Measurements from ENCODE around the gene MAPK7.

Gene MAPK7

GRCh38 chr17:19381741-19382444, 3.6 kb downstream of the MAPK7 start:
- DNase-seq, result no peak

- no peak for DNase-seq
Measured at GRCh38 chr17:19382531-19383444, 4.5 kb downstream of the MAPK7 start.

- no peak for DNase-seq
Measured at GRCh38 chr17:19383681-19384470, 5.6 kb downstream of the MAPK7 start.

GRCh38 chr17:19384723-19385391, 6.6 kb downstream of the MAPK7 start:
- DNase-seq, result peak; percentile 97

GRCh38 chr17:19385521-19385983, 7.3 kb downstream of the MAPK7 start:
- DNase-seq, result no peak

- DNase-seq, result no peak
Measured at GRCh38 chr17:19386051-19386929, 8.0 kb downstream of the MAPK7 start.

- DNase-seq, result peak; percentile 99
Measured at GRCh38 chr17:19386974-19387920, 8.9 kb downstream of the MAPK7 start, which contains the start of gene MFAP4. MFAP4 (minus strand) TSS chr17:19387190; CDS start chr17:19387155, 35 bp downstream.

- peak; percentile 71 for DNase-seq
Measured at GRCh38 chr17:19387921-19388521, 9.7 kb downstream of the MAPK7 start.

GRCh38 chr17:19388791-19389785, 10.8 kb downstream of the MAPK7 start:
- DNase-seq, result no peak

- no peak for DNase-seq
Measured at GRCh38 chr17:19390951-19391350, 12.7 kb downstream of the MAPK7 start.

GRCh38 chr17:19391432-19391831, 13.1 kb downstream of the MAPK7 start:
- no peak for DNase-seq

GRCh38 chr17:19392303-19392702, 14.0 kb downstream of the MAPK7 start:
- no peak for DNase-seq

GRCh38 chr17:19397556-19398041, 19.3 kb downstream of the MAPK7 start:
- no peak for DNase-seq

- no peak for DNase-seq
Measured at GRCh38 chr17:19398301-19399181, 20.2 kb downstream of the MAPK7 start.

GRCh38 chr17:19399750-19400450, 21.6 kb downstream of the MAPK7 start:
- DNase-seq, result no peak

GRCh38 chr17:19401321-19402010, 23.2 kb downstream of the MAPK7 start:
- no peak for DNase-seq

Data from NCI-H1694 (cell line).